HCT116 (cell line): ENCODE measurements around the gene NXF3.

Source experiments
- ZNF274 ChIP-seq: fragments of 200-500 bp; sonication (Bioruptor generic); IDR thresholded peaks from 2 replicates; pipeline ENCODE4 v1.6.1; 2014; ENCODE audit warnings: mild to moderate bottlenecking, low read depth, low read length, inconsistent platforms
- TF ChIP-seq, protein P1 (sequence below), 3 experiments: fragments of 200-600 bp in 1 of 3; sonication (generic) in 1 of 3; IDR thresholded peaks in 2 of 3; conservative IDR thresholded peaks in 1 of 3; 2 replicates each; pipeline ENCODE4 v1.5.1; 2012 to 2017; ENCODE audit warnings: low read depth in 2 of 3, low read length in 2 of 3, antibody characterized with exemption in 1 of 3, borderline replicate concordance in 1 of 3, control low read depth in 1 of 3, mild to moderate bottlenecking in 1 of 3, mixed read lengths in 1 of 3, mixed run types in 1 of 3, moderate library complexity in 1 of 3; ENCODE audit not compliant: insufficient read depth in 1 of 3
- TF ChIP-seq, protein P2 (sequence below): IDR thresholded peaks from 2 replicates; pipeline ENCODE4 v1.6.1; 2012; ENCODE audit warnings: low read depth

DNA sequence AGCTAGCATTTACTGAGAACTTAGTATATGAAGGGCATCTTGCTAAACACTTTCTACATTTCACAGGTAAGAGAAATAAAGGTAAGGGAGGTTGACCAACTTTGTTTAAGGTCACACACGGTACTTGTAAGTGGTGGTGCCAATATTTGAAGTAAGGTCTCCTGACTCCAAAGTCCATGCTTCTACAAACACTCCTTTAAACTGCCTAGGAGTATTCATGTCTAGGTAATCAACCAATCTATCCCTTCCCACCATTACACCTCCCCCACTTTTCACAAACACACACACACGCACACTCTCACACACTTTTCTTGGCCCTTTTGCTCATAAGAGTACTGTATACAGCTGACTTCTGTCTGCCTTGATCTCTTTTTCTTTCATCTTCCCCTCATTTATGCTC is 36.0 kb downstream of the NXF3 start:
- TF ChIP-seq ZNF274: no peak
- TF ChIP-seq, protein P1, sequence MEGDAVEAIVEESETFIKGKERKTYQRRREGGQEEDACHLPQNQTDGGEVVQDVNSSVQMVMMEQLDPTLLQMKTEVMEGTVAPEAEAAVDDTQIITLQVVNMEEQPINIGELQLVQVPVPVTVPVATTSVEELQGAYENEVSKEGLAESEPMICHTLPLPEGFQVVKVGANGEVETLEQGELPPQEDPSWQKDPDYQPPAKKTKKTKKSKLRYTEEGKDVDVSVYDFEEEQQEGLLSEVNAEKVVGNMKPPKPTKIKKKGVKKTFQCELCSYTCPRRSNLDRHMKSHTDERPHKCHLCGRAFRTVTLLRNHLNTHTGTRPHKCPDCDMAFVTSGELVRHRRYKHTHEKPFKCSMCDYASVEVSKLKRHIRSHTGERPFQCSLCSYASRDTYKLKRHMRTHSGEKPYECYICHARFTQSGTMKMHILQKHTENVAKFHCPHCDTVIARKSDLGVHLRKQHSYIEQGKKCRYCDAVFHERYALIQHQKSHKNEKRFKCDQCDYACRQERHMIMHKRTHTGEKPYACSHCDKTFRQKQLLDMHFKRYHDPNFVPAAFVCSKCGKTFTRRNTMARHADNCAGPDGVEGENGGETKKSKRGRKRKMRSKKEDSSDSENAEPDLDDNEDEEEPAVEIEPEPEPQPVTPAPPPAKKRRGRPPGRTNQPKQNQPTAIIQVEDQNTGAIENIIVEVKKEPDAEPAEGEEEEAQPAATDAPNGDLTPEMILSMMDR (IDR thresholded peaks at IDR 0.05 in 2 of 3, conservative IDR thresholded peaks at IDR 0.05 in 1 of 3; ENCODE audit: borderline replicate concordance in 1 of 3, insufficient read depth in 1 of 3, low read depth in 2 of 3, low read length in 2 of 3): no peak
- TF ChIP-seq, protein P2, sequence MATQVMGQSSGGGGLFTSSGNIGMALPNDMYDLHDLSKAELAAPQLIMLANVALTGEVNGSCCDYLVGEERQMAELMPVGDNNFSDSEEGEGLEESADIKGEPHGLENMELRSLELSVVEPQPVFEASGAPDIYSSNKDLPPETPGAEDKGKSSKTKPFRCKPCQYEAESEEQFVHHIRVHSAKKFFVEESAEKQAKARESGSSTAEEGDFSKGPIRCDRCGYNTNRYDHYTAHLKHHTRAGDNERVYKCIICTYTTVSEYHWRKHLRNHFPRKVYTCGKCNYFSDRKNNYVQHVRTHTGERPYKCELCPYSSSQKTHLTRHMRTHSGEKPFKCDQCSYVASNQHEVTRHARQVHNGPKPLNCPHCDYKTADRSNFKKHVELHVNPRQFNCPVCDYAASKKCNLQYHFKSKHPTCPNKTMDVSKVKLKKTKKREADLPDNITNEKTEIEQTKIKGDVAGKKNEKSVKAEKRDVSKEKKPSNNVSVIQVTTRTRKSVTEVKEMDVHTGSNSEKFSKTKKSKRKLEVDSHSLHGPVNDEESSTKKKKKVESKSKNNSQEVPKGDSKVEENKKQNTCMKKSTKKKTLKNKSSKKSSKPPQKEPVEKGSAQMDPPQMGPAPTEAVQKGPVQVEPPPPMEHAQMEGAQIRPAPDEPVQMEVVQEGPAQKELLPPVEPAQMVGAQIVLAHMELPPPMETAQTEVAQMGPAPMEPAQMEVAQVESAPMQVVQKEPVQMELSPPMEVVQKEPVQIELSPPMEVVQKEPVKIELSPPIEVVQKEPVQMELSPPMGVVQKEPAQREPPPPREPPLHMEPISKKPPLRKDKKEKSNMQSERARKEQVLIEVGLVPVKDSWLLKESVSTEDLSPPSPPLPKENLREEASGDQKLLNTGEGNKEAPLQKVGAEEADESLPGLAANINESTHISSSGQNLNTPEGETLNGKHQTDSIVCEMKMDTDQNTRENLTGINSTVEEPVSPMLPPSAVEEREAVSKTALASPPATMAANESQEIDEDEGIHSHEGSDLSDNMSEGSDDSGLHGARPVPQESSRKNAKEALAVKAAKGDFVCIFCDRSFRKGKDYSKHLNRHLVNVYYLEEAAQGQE: no peak
